ENCODE data around the gene U2SURP. TPM values are rescaled to one million over a fixed set of nuclear protein-coding genes. Genes with fewer than 3 reads are reported as not detected.
A peak's percentile ranks its signal among the peaks of the same experiment; 100 is the strongest.

The U2SURP gene
- total RNA-seq, 1 experiment from 2014 or later, result 275 TPM

DNA sequence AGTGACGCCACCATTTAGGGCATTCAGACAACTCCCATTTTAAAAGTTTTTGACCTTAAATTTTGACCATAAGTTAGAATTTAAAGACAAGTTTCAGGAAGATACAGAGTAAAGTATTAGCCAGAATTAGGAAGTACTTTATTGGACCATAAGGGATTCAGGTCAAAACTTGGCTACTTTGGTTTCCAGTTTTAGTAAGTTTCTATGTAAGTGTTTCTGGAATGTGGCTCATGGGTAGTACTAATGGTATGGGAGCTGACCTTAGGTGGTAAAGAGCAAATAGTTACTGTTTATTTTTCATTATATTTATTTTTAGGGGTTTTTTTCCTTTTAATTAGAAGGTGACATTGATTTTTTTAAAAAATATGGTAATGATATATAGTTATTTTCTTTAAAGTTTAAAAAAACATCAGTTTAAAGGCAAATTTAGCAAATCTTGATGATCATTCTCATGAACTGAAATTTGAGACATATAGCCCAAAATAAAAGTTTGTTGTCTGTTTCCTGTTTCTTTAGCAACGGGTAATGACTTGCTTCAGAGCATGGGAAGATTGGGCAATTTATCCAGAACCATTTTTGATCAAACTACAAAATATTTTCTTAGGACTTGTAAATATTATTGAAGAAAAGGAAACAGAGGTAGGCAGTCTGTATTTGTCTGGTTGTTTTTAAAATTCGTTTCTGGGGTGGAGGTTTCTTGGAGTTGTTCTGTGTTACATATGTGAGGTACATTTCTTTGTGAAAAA, 34.3 kb downstream of the U2SURP start:
- BruUV-seq (replicated peaks), result no TSS peak
- H3K4me1 Mint-ChIP-seq (ENCODE audit: low read depth, unreplicated experiment), result peaks cover 16% of the 10 kb centered on the region
- H3K4me3 Mint-ChIP-seq (ENCODE audit: low read depth, unreplicated experiment), result no peak overlapping the region
- H3K36me3 Mint-ChIP-seq (ENCODE audit: insufficient read depth, unreplicated experiment), result peaks cover 74% of the 10 kb centered on the region
- TF ChIP-seq, protein P1, sequence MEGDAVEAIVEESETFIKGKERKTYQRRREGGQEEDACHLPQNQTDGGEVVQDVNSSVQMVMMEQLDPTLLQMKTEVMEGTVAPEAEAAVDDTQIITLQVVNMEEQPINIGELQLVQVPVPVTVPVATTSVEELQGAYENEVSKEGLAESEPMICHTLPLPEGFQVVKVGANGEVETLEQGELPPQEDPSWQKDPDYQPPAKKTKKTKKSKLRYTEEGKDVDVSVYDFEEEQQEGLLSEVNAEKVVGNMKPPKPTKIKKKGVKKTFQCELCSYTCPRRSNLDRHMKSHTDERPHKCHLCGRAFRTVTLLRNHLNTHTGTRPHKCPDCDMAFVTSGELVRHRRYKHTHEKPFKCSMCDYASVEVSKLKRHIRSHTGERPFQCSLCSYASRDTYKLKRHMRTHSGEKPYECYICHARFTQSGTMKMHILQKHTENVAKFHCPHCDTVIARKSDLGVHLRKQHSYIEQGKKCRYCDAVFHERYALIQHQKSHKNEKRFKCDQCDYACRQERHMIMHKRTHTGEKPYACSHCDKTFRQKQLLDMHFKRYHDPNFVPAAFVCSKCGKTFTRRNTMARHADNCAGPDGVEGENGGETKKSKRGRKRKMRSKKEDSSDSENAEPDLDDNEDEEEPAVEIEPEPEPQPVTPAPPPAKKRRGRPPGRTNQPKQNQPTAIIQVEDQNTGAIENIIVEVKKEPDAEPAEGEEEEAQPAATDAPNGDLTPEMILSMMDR (IDR thresholded peaks at IDR 0.05; ENCODE audit: unreplicated experiment), result no peak
- peak overlapping the region; percentile 58 for H3K27ac Mint-ChIP-seq (ENCODE audit: unreplicated experiment)
- CTCF ChIA-PET, result interaction anchor here (0.6 kb wide), 1 partner anchor 527 kb away, joined by 3 read pairs; no protein-coding TSS in a partner anchor
- no peak for DNase-seq
- H3K9me3 Mint-ChIP-seq (ENCODE audit: low read depth, unreplicated experiment), result no peaks in the 10 kb centered on the region
- intact Hi-C loops (cut with micrococcal nuclease; ENCODE audit: unreplicated experiment), result no loop called here
- no peaks in the 10 kb centered on the region for H3K27me3 Mint-ChIP-seq (ENCODE audit: unreplicated experiment)

DNA sequence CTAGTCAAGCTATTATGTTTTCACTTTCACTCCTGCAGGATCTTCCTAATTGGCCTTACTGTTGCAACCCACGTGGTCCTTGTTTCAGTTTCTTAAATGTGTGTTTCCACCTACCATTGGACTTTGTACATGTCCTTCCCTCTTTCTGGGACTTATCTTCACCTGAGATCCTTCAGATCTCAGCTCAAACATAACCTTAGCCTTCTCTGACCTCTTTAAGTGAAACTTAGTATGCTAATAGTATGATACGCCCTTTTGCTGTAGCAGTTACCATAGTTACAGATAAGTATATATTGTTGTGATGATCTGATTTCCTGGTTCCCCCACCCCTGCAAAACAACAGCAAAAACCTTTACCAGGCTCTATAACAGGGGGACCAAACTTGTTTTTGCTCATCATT, 35.2 kb downstream of the U2SURP start:
- DNase-seq, result no peak
- intact Hi-C loops (cut with micrococcal nuclease; ENCODE audit: unreplicated experiment), result no loop called here
- Mint-ChIP-seq H3K4me1 (ENCODE audit: low read depth, unreplicated experiment) (peaks cover 16% of the 10 kb centered on the region), H3K27me3 (ENCODE audit: unreplicated experiment) (no peaks in the 10 kb centered on the region), H3K36me3 (ENCODE audit: insufficient read depth, unreplicated experiment) (peaks cover 66% of the 10 kb centered on the region), H3K27ac (ENCODE audit: unreplicated experiment) (no peak overlapping the region), H3K9me3 (ENCODE audit: low read depth, unreplicated experiment) (no peaks in the 10 kb centered on the region), H3K4me3 (ENCODE audit: low read depth, unreplicated experiment) (no peak overlapping the region)
- BruUV-seq (replicated peaks), result no TSS peak
- CTCF ChIA-PET, result interaction anchor here (0.6 kb wide), 1 partner anchor 527 kb away, joined by 3 read pairs; no protein-coding TSS in a partner anchor
- TF ChIP-seq, protein P1 (IDR thresholded peaks at IDR 0.05; ENCODE audit: unreplicated experiment), result no peak

DNA sequence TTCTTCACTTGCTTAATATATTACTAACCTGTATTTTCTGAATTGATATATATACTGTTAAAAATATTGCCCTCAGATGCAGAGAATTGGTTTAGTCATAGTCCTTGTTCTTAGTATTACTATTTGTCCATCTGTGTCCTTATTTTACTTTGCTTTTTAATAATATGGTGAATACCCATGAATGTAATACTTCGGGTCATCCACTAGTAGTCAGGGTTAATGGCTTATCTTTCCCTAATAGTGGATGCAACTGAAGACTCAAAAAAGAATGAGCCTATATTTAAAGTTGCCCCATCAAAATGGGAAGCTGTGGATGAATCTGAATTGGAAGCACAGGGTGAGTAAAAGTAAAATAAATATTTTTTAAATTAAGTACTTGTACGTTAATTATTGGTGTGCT, 36.5 kb downstream of the U2SURP start:
- H3K4me1 Mint-ChIP-seq (ENCODE audit: low read depth, unreplicated experiment), result peaks cover 16% of the 10 kb centered on the region
- TF ChIP-seq, protein P1 (IDR thresholded peaks at IDR 0.05; ENCODE audit: unreplicated experiment), result no peak
- no peaks in the 10 kb centered on the region for H3K9me3 Mint-ChIP-seq (ENCODE audit: low read depth, unreplicated experiment)
- no peak overlapping the region for H3K27ac Mint-ChIP-seq (ENCODE audit: unreplicated experiment)
- CTCF ChIA-PET, result no interaction called here
- H3K27me3 Mint-ChIP-seq (ENCODE audit: unreplicated experiment), result no peaks in the 10 kb centered on the region
- peaks cover 58% of the 10 kb centered on the region for H3K36me3 Mint-ChIP-seq (ENCODE audit: insufficient read depth, unreplicated experiment)
- H3K4me3 Mint-ChIP-seq (ENCODE audit: low read depth, unreplicated experiment), result no peak overlapping the region
- BruUV-seq (replicated peaks), result no TSS peak
- no peak for DNase-seq
- intact Hi-C loops (cut with micrococcal nuclease; ENCODE audit: unreplicated experiment), result no loop called here

DNA sequence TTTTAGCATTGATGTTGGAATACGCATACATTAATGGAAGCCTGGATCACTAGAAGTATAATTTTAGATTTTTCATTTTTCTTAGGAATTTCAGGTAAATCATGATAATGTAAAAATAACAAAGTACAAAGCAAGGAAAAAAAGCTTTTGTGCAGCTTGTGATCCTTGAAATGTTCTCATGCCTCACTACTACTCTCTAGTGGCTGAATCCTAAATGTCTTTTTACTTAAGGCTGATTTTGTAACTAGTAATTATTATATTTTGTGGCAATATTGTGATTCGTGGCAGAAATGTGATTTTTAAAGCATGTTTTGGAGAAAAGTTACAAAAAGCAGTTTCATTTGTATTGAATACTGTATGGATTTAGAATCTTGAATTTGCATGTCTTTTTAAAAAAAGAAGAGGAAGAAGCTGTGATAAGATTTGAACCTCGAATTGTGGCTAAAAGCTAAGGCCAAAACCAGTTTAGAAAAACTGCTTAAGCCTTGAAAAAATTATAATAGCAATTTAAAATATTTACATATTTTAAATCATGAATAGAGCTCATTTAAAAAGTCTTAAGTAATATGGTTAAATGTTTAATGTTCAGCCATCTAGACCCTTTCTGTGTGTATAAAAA, 39.0 kb downstream of the U2SURP start:
- CTCF ChIA-PET, result interaction anchor here (0.9 to 1.0 kb wide), 3 partner anchors 43 to 634 kb away, joined by 3 to 6 read pairs (median 3); no protein-coding TSS in a partner anchor
- no TSS peak for BruUV-seq (replicated peaks)
- intact Hi-C loops (cut with micrococcal nuclease; ENCODE audit: unreplicated experiment), result no loop called here
- no peaks in the 10 kb centered on the region for H3K9me3 Mint-ChIP-seq (ENCODE audit: low read depth, unreplicated experiment)
- no peak for DNase-seq
- H3K36me3 Mint-ChIP-seq (ENCODE audit: insufficient read depth, unreplicated experiment), result peaks cover 54% of the 10 kb centered on the region
- H3K27me3 Mint-ChIP-seq (ENCODE audit: unreplicated experiment), result no peaks in the 10 kb centered on the region
- no peak overlapping the region for H3K4me3 Mint-ChIP-seq (ENCODE audit: low read depth, unreplicated experiment)
- peaks cover 13% of the 10 kb centered on the region for H3K4me1 Mint-ChIP-seq (ENCODE audit: low read depth, unreplicated experiment)
- H3K27ac Mint-ChIP-seq (ENCODE audit: unreplicated experiment), result no peak overlapping the region
- TF ChIP-seq, protein P1 (IDR thresholded peaks at IDR 0.05; ENCODE audit: unreplicated experiment), result peak; percentile 42

All from Calu3 (cell line).